Parathyroid adenoma (tissue), 2 donors: ENCODE data around the gene SMIM24.
A peak's percentile ranks its signal among the peaks of the same experiment; 100 is the strongest.

Source experiments
- H2AFZ ChIP-seq: fragments of 300-600 bp; sonication (generic); one replicate; pipeline ENCODE4 v1.7.0; 2017; ENCODE audit warnings: antibody characterized with exemption, mild to moderate bottlenecking
- H3K27ac ChIP-seq: fragments of 300-600 bp; sonication (generic); one replicate; pipeline ENCODE4 v1.7.0; 2017
- H3K27me3 ChIP-seq: fragments of 300-600 bp; sonication (generic); one replicate; pipeline ENCODE4 v1.7.0; 2017; ENCODE audit warnings: low read length; ENCODE audit not compliant: control insufficient read depth, insufficient read depth
- H3K36me3 ChIP-seq: fragments of 300-600 bp; sonication (generic); one replicate; pipeline ENCODE4 v1.7.0; 2017; ENCODE audit warnings: low read length; ENCODE audit not compliant: control insufficient read depth, insufficient read depth
- H3K4me1 ChIP-seq: fragments of 300-600 bp; sonication (generic); one replicate; pipeline ENCODE4 v1.7.0; 2017; ENCODE audit warnings: control low read depth
- H3K4me2 ChIP-seq: fragments of 300-600 bp; sonication (generic); one replicate; pipeline ENCODE4 v1.7.0; 2017; ENCODE audit warnings: low read length
- H3K4me3 ChIP-seq: fragments of 300-600 bp; sonication (generic); one replicate; pipeline ENCODE4 v1.7.0; 2017; ENCODE audit warnings: low read depth, low read length
- H3K79me2 ChIP-seq: fragments of 300-600 bp; sonication (generic); one replicate; pipeline ENCODE4 v1.7.0; 2017; ENCODE audit warnings: control low read depth
- H3K9ac ChIP-seq: fragments of 300-600 bp; sonication (generic); one replicate; pipeline ENCODE4 v1.7.0; 2017; ENCODE audit warnings: mild to moderate bottlenecking
- H3K9me3 ChIP-seq: fragments of 300-600 bp; sonication (generic); one replicate; pipeline ENCODE4 v1.7.0; 2017; ENCODE audit warnings: low read length; ENCODE audit not compliant: control insufficient read depth
- CTCF ChIP-seq: fragments of 300-600 bp; sonication (generic); IDR thresholded peaks from one replicate; pipeline ENCODE4 v1.7.0; 2017; ENCODE audit warnings: antibody characterized with exemption, mild to moderate bottlenecking
- donor health status: primary hyperparathyroidism.

The SMIM24 gene

GRCh38 chr19:3474614-3475013, 5.7 kb downstream of the SMIM24 start:
- Histone ChIP-seq H3K4me1 (no peaks in the 10 kb centered on the region), H3K36me3 (no peaks in the 10 kb centered on the region), H3K27me3 (no peaks in the 10 kb centered on the region), H3K9ac (no peak overlapping the region), H3K9me3 (no peaks in the 10 kb centered on the region), H3K79me2 (no peaks in the 10 kb centered on the region), H2AFZ (no peak overlapping the region), H3K4me2 (no peak overlapping the region), H3K4me3 (no peak overlapping the region), H3K27ac (no peak overlapping the region)
- TF ChIP-seq CTCF = no peak

GRCh38 chr19:3474010-3474409, 6.3 kb downstream of the SMIM24 start:
- no peaks in the 10 kb centered on the region for H3K79me2 ChIP-seq
- TF ChIP-seq CTCF = no peak

GRCh38 chr19:3471954-3472655, 8.2 kb downstream of the SMIM24 start:
- Histone ChIP-seq H3K27me3 (no peaks in the 10 kb centered on the region), H3K27ac (no peak overlapping the region), H3K4me2 (peak overlapping the region; percentile 17), H3K36me3 (no peaks in the 10 kb centered on the region), H3K4me1 (no peaks in the 10 kb centered on the region), H3K9me3 (no peaks in the 10 kb centered on the region), H3K9ac (no peak overlapping the region), H3K79me2 (no peaks in the 10 kb centered on the region), H3K4me3 (no peak overlapping the region), H2AFZ (no peak overlapping the region)
- peak; percentile 85 for TF ChIP-seq CTCF

More at GRCh38 chr19:3474010-3474409, 6.3 kb downstream of the SMIM24 start:
- no peak overlapping the region for H3K4me3 ChIP-seq
- no peak overlapping the region for H2AFZ ChIP-seq
- no peaks in the 10 kb centered on the region for H3K36me3 ChIP-seq
- no peak overlapping the region for H3K4me2 ChIP-seq
- H3K9me3 ChIP-seq = no peaks in the 10 kb centered on the region
- no peak overlapping the region for H3K9ac ChIP-seq
- H3K4me1 ChIP-seq = no peaks in the 10 kb centered on the region
- H3K27ac ChIP-seq = no peak overlapping the region
- no peaks in the 10 kb centered on the region for H3K27me3 ChIP-seq

GRCh38 chr19:3470500-3471128, 9.7 kb downstream of the SMIM24 start:
- Histone ChIP-seq H3K9ac (no peak overlapping the region), H3K4me1 (no peaks in the 10 kb centered on the region), H2AFZ (no peak overlapping the region), H3K9me3 (no peaks in the 10 kb centered on the region), H3K4me2 (no peak overlapping the region), H3K4me3 (no peak overlapping the region), H3K27ac (no peak overlapping the region), H3K36me3 (no peaks in the 10 kb centered on the region), H3K27me3 (no peaks in the 10 kb centered on the region), H3K79me2 (no peaks in the 10 kb centered on the region)
- no peak for TF ChIP-seq CTCF
